Measurements from ENCODE around the gene C17orf75.

DNA sequence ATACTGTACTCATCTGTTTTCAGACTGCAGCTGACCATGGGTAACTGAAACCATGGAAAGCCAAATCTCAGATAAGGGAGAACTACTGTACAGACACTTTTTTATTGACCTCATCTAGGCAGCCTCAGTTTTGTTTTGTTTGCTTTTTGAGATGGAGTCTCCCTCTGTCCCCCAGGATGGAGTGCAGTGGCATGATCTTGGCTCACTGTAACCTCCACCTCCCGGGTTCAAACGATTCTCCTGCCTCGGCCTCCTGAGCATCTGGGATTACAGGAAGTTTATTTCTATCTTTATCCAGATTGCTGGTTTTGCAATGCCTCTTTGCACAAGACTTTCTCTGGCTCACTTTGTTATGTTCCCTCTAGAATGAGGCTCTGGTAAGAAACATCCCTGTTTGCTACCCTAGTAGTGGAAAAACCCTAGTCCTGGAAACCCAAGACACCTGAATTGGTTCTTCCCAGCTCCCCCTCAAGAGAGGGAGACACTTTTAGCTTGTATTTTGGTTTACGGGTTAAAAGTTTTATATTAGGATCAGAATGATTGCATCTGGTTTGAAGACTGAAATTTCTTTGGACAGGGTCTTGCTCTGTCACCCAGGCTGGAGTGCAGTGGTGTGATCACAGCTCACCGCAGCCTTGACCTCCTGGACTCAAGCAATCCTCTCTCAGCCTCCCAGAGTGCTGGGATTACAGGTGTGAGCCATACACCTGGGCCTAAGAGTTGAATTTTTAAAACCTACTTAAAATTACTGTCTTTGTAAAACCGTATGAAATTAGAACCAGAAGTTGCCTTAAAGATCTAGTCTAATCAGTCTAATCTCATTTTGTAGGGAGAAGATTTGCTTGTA, 46.9 kb upstream of the C17orf75 start:
- TF ChIP-seq POLR2A (IDR thresholded peaks at IDR 0.05), result no peak
- TF ChIP-seq, protein P1, sequence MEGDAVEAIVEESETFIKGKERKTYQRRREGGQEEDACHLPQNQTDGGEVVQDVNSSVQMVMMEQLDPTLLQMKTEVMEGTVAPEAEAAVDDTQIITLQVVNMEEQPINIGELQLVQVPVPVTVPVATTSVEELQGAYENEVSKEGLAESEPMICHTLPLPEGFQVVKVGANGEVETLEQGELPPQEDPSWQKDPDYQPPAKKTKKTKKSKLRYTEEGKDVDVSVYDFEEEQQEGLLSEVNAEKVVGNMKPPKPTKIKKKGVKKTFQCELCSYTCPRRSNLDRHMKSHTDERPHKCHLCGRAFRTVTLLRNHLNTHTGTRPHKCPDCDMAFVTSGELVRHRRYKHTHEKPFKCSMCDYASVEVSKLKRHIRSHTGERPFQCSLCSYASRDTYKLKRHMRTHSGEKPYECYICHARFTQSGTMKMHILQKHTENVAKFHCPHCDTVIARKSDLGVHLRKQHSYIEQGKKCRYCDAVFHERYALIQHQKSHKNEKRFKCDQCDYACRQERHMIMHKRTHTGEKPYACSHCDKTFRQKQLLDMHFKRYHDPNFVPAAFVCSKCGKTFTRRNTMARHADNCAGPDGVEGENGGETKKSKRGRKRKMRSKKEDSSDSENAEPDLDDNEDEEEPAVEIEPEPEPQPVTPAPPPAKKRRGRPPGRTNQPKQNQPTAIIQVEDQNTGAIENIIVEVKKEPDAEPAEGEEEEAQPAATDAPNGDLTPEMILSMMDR (IDR thresholded peaks at IDR 0.05), result no peak
